IMR-90 (cell line): ENCODE data around the gene THSD7B. TPM values are rescaled to one million over a fixed set of nuclear protein-coding genes. Genes with fewer than 3 reads are reported as not detected.

Experiments used
- ATAC-seq: fragments of 200-7000 bp; cut with Tn5 transposase; 2 replicates; pipeline ENCODE4 v1.9.1; 2020; ENCODE audit warnings: low read depth, mild to moderate bottlenecking, moderate library complexity
- BruUV-seq: library from RNA; stranded (reverse); fragments of 400-500 nt; replicated peaks from 2 replicates; lab custom pipeline; 2021; lab: Mats Ljungman, UMichigan
- CTCF ChIA-PET: fragments of 300-600 bp; formaldehyde crosslinking; extraction: SDS; loops from one replicate; lab custom pipeline; 2021; ENCODE audit warnings: antibody characterized with exemption; lab: Yijun Ruan, JAX
- POLR2A ChIA-PET: fragments of 300-600 bp; sonication (Branson Sonifier 250); formaldehyde crosslinking; loops from one replicate; lab custom pipeline; 2022; ENCODE audit warnings: antibody characterized with exemption; ENCODE audit not compliant: unreplicated experiment; lab: Charles Lee
- DNase-seq: peaks from one replicate; pipeline ENCODE4 v3.0.0; 2013
- H2AFZ ChIP-seq: replicated peaks from 2 replicates; pipeline ENCODE3; 2013; ENCODE audit warnings: low read length, mild to moderate bottlenecking; ENCODE audit not compliant: poor library complexity
- H2AK5ac ChIP-seq: 2 replicates; pipeline ENCODE4 v1.6.1; 2013; ENCODE audit warnings: low read depth, low read length, inconsistent platforms
- H2AK9ac ChIP-seq: replicated peaks from 2 replicates; pipeline ENCODE3; 2013; ENCODE audit warnings: mild to moderate bottlenecking, low read depth, low read length, moderate library complexity; ENCODE audit not compliant: poor library complexity
- H2BK120ac ChIP-seq: 2 replicates; pipeline ENCODE4 v1.6.1; 2013; ENCODE audit warnings: low read depth, low read length, inconsistent platforms
- H2BK15ac ChIP-seq: 3 replicates; pipeline ENCODE4 v1.6.1; 2013; ENCODE audit warnings: low read depth, low read length, inconsistent platforms
- H2BK20ac ChIP-seq: 2 replicates; pipeline ENCODE4 v1.6.1; 2013; ENCODE audit warnings: low read depth, mild to moderate bottlenecking, inconsistent platforms, low read length, moderate library complexity
- H2BK5ac ChIP-seq: 2 replicates; pipeline ENCODE4 v1.6.1; 2013; ENCODE audit warnings: mild to moderate bottlenecking, low read depth, low read length, inconsistent platforms; ENCODE audit not compliant: poor library complexity, severe bottlenecking
- H3K14ac ChIP-seq: replicated peaks from 2 replicates; pipeline ENCODE4 v1.6.1; 2013; ENCODE audit warnings: low read depth, low read length, inconsistent platforms
- H3K18ac ChIP-seq: 2 replicates; pipeline ENCODE4 v1.6.1; 2013; ENCODE audit warnings: low read depth, low read length, control low read depth
- H3K23ac ChIP-seq: 2 replicates; pipeline ENCODE4 v1.6.1; 2013; ENCODE audit warnings: low read depth, low read length, inconsistent platforms
- H3K27ac ChIP-seq: 2 replicates; pipeline ENCODE4 v1.5.1; 2013; ENCODE audit warnings: mild to moderate bottlenecking, control low read depth, low read length; ENCODE audit not compliant: insufficient read depth
- H3K27me3 ChIP-seq: 2 replicates; pipeline ENCODE4 v1.6.1; 2013; ENCODE audit warnings: low read length; ENCODE audit not compliant: control insufficient read depth, insufficient read depth
- H3K36me3 ChIP-seq: 2 replicates; pipeline ENCODE4 v1.6.1; 2013; ENCODE audit warnings: low read length, mixed read lengths; ENCODE audit not compliant: control insufficient read depth, insufficient read depth
- H3K4ac ChIP-seq: 2 replicates; pipeline ENCODE4 v1.6.1; 2013; ENCODE audit warnings: low read depth, low read length, inconsistent platforms
- H3K4me1 ChIP-seq: 2 replicates; pipeline ENCODE4 v1.6.1; 2013; ENCODE audit warnings: low read length, mixed read lengths; ENCODE audit not compliant: control insufficient read depth, insufficient read depth
- H3K4me2 ChIP-seq: 2 replicates; pipeline ENCODE4 v1.6.1; 2013; ENCODE audit warnings: low read depth, mild to moderate bottlenecking, control low read depth, low read length, moderate library complexity
- H3K4me3 ChIP-seq: 2 replicates; pipeline ENCODE4 v1.5.1; 2013; ENCODE audit warnings: low read depth, mild to moderate bottlenecking, control low read depth, low read length, moderate library complexity; ENCODE audit not compliant: insufficient read depth
- H3K56ac ChIP-seq: 2 replicates; pipeline ENCODE4 v1.6.1; 2013; ENCODE audit warnings: low read length, inconsistent platforms; ENCODE audit not compliant: insufficient read depth; ENCODE audit errors: extremely low read depth
- H3K79me1 ChIP-seq, 2 experiments: 2 replicates each; pipeline ENCODE4 v1.6.1; 2013; ENCODE audit warnings: low read length in 2 of 2, inconsistent platforms in 1 of 2, low read depth in 1 of 2
- H3K9ac ChIP-seq: 2 replicates; pipeline ENCODE4 v1.6.1; 2013; ENCODE audit warnings: low read depth, low read length, control low read depth
- H3K9me1 ChIP-seq: 2 replicates; pipeline ENCODE4 v1.6.1; 2013; ENCODE audit warnings: low read length, inconsistent platforms; ENCODE audit not compliant: insufficient read depth
- H3K9me3 ChIP-seq: 2 replicates; pipeline ENCODE4 v1.6.1; 2013; ENCODE audit warnings: low read length; ENCODE audit not compliant: control insufficient read depth, insufficient read depth
- H4K20me1 ChIP-seq: 2 replicates; pipeline ENCODE4 v1.6.1; 2013; ENCODE audit warnings: low read length, inconsistent platforms; ENCODE audit not compliant: insufficient read depth
- H4K5ac ChIP-seq: 2 replicates; pipeline ENCODE4 v1.6.1; 2013; ENCODE audit warnings: mild to moderate bottlenecking, low read depth, low read length, control low read depth
- H4K8ac ChIP-seq, 2 experiments: 2 replicates each; pipeline ENCODE4 v1.6.1; 2013; ENCODE audit warnings: low read depth in 2 of 2, low read length in 2 of 2, control low read depth in 1 of 2, inconsistent platforms in 1 of 2
- H4K91ac ChIP-seq: 2 replicates; pipeline ENCODE4 v1.6.1; 2013; ENCODE audit warnings: low read depth, low read length, inconsistent platforms; ENCODE audit not compliant: insufficient read depth
- BHLHE40 ChIP-seq: fragments of 150-350 bp; IDR thresholded peaks from 2 replicates; pipeline ENCODE4 v1.6.1; 2016; ENCODE audit warnings: mild to moderate bottlenecking, low read depth, low read length
- CEBPB ChIP-seq: IDR thresholded peaks from 2 replicates; pipeline ENCODE4 v1.6.1; 2012; ENCODE audit warnings: low read depth, low read length, improper control_type of control experiment
- CHD1 ChIP-seq: IDR thresholded peaks from 2 replicates; pipeline ENCODE4 v1.6.1; 2012; ENCODE audit warnings: low read depth, low read length, improper control_type of control experiment
- CTCF ChIP-seq: conservative IDR thresholded peaks from 2 replicates; pipeline ENCODE4 v1.5.1; 2012; ENCODE audit warnings: mild to moderate bottlenecking, low read depth, low read length, improper control_type of control experiment
- ELK1 ChIP-seq: fragments of 150-350 bp; IDR thresholded peaks from 2 replicates; pipeline ENCODE4 v1.6.1; 2016; ENCODE audit warnings: low read depth, mild to moderate bottlenecking, low read length, moderate library complexity, borderline replicate concordance
- FOS ChIP-seq: fragments of 150-350 bp; IDR thresholded peaks from 2 replicates; pipeline ENCODE4 v1.6.1; 2016; ENCODE audit warnings: low read depth, low read length
- MAFK ChIP-seq: IDR thresholded peaks from 2 replicates; pipeline ENCODE4 v1.6.1; 2012; ENCODE audit warnings: low read depth, low read length, improper control_type of control experiment
- MAZ ChIP-seq: IDR thresholded peaks from 2 replicates; pipeline ENCODE4 v1.6.1; 2012; ENCODE audit warnings: low read depth, mild to moderate bottlenecking, low read length, improper control_type of control experiment, moderate library complexity, borderline replicate concordance
- MXI1 ChIP-seq: IDR thresholded peaks from 2 replicates; pipeline ENCODE4 v1.6.1; 2012; ENCODE audit warnings: low read depth, mild to moderate bottlenecking, low read length, moderate library complexity, borderline replicate concordance
- NFE2L2 ChIP-seq: fragments of 150-350 bp; IDR thresholded peaks from 2 replicates; pipeline ENCODE4 v1.6.1; 2016; ENCODE audit warnings: low read depth, mild to moderate bottlenecking, low read length
- POLR2A ChIP-seq: IDR thresholded peaks from 2 replicates; pipeline ENCODE4 v1.6.1; 2012; ENCODE audit warnings: mild to moderate bottlenecking, low read depth, low read length
- RAD21 ChIP-seq: IDR thresholded peaks from 2 replicates; pipeline ENCODE4 v1.6.1; 2012; ENCODE audit warnings: low read length, improper control_type of control experiment
- RCOR1 ChIP-seq: IDR thresholded peaks from 2 replicates; pipeline ENCODE4 v1.6.1; 2012; ENCODE audit warnings: mild to moderate bottlenecking, low read length, improper control_type of control experiment; ENCODE audit not compliant: insufficient replicate concordance
- RFX5 ChIP-seq: IDR thresholded peaks from 2 replicates; pipeline ENCODE4 v1.8.0; 2012; ENCODE audit warnings: low read depth, mild to moderate bottlenecking, low read length, moderate library complexity
- SMC3 ChIP-seq: fragments of 150-350 bp; IDR thresholded peaks from 2 replicates; pipeline ENCODE4 v1.6.1; 2016; ENCODE audit warnings: low read depth, mild to moderate bottlenecking, antibody characterized with exemption, low read length, moderate library complexity
- USF2 ChIP-seq: fragments of 150-350 bp; IDR thresholded peaks from 2 replicates; pipeline ENCODE4 v1.6.1; 2017; ENCODE audit warnings: mild to moderate bottlenecking, antibody characterized with exemption, low read length, low read depth
- WGBS, 2 experiments: methylation state at CpG; one replicate each; pipeline versions ENCODE4 v1.1.5 to v1.1.7; 2013; ENCODE audit warnings: missing lambda C conversion rate in 2 of 2; ENCODE audit not compliant: insufficient read length in 1 of 2; ENCODE audit errors: extremely low coverage in 2 of 2; 5-methylcytosine and 5-hydroxymethylcytosine counted together
- dilution Hi-C: fragments of 300-500 bp; cut with HindIII; formaldehyde crosslinking; loops from one replicate; pipeline ENCODE4 v1.14.3; 2018; ENCODE audit warnings: low sequenced_read_pairs; ENCODE audit not compliant: unreplicated experiment
- in situ Hi-C: fragments of 300-500 bp; cut with MboI; formaldehyde crosslinking; loops from 3 replicates; pipeline ENCODE4 v1.14.3; 2019; ENCODE audit warnings: low sequenced_read_pairs, inconsistent platforms, mixed read lengths
- intact Hi-C: fragments of 100-400 bp; cut with micrococcal nuclease; formaldehyde crosslinking; loops from 2 replicates; pipeline ENCODE4 v1.10.0; 2022
- polyA plus RNA-seq, 3 experiments: library from polyadenylated mRNA; depleted of rRNA; stranded (reverse); fragments of >200 nt; gene quantifications; 2 replicates each; pipeline ENCODE4 v1.2.3, GENCODE V29; 2012; ENCODE audit warnings: low replicate concordance in 1 of 3
- total RNA-seq: library from RNA; depleted of rRNA; stranded (reverse); fragments of >200 nt; gene quantifications from 2 replicates; pipeline ENCODE4 v1.2.3, GENCODE V29; 2012

Gene THSD7B
- total and polyA plus RNA-seq, 2 of the 4 experiments (the other 2 are of a cell fraction) = not detected

GRCh38 chr2:136858656-136859055 is 93.3 kb downstream of the THSD7B start:
- BruUV-seq = no TSS peak
- CTCF ChIA-PET = no interaction called here
- Histone ChIP-seq H2AFZ (no peak overlapping the region), H4K91ac (no peak overlapping the region), H2BK15ac (no peak overlapping the region), H3K27ac (no peak overlapping the region), H2AK9ac (no peak overlapping the region), H4K20me1 (no peaks in the 10 kb centered on the region), H4K8ac (no peak overlapping the region), H3K27me3 (no peaks in the 10 kb centered on the region), H3K79me1 (no peaks in the 10 kb centered on the region), H3K4ac (no peak overlapping the region), H2BK120ac (no peak overlapping the region), H3K56ac (no peak overlapping the region), H3K4me2 (no peak overlapping the region), H3K4me1 (no peaks in the 10 kb centered on the region), H2BK5ac (no peak overlapping the region), H3K36me3 (no peaks in the 10 kb centered on the region), H4K5ac (no peak overlapping the region), H3K18ac (no peak overlapping the region), H3K9ac (no peak overlapping the region), H3K9me3 (peaks cover 14% of the 10 kb centered on the region), H3K23ac (no peak overlapping the region), H3K14ac (no peak overlapping the region), H2AK5ac (no peak overlapping the region), H3K9me1 (no peaks in the 10 kb centered on the region), H2BK20ac (no peak overlapping the region), H3K4me3 (no peak overlapping the region)
- POLR2A ChIA-PET = no interaction called here
- dilution Hi-C loops (no loop called here), in situ Hi-C loops (no loop called here), intact Hi-C loops (no loop called here)
- no peak for TF ChIP-seq CHD1
- no peak for TF ChIP-seq FOS
- TF ChIP-seq MAFK = no peak
- TF ChIP-seq SMC3 = no peak
- TF ChIP-seq MAZ = no peak
- TF ChIP-seq RCOR1 = no peak
- no peak for TF ChIP-seq CEBPB
- no peak for TF ChIP-seq CTCF
- TF ChIP-seq RFX5 = no peak
- no peak for TF ChIP-seq NFE2L2
- TF ChIP-seq USF2 = no peak
- no peak for TF ChIP-seq MXI1
- TF ChIP-seq RAD21 = no peak
- TF ChIP-seq POLR2A = no peak
- no peak for TF ChIP-seq BHLHE40
- TF ChIP-seq ELK1 = no peak
- DNase-seq = no peak
- ATAC-seq = no peak
- WGBS, 2 experiments = 70% methylated on average over 2 of the region's 7 CpGs; no CpG with 5 or more reads in 1 of the 2 experiments
